GM18520 (cell line): ENCODE data around the gene RAMP2.

Experiments
- ATAC-seq: cut with Tn5 transposase; IDR thresholded peaks from one replicate; pipeline ENCODE4 v1.9.1; 2021; ENCODE audit not compliant: unreplicated experiment

The RAMP2 gene

DNA sequence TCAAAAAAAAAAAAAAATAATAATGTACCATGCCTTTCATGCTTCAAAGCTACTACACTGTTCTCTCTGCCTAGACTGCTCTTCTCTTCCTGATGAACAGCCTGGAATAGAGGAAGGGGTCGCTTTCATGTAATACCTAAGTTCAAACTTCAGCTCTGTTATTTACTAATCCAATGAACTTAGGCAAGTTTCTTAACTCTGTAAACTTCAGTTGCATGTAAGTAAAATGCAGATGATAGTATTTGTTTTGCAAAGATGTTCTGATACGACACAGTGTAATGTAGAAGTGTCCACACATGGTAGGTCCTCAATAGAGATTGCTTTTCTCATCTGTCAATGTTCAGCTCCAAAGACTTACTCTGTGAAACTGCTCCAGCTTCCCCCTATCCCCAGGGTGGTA is 30.9 kb downstream of the RAMP2 start:
- no peak for ATAC-seq

DNA sequence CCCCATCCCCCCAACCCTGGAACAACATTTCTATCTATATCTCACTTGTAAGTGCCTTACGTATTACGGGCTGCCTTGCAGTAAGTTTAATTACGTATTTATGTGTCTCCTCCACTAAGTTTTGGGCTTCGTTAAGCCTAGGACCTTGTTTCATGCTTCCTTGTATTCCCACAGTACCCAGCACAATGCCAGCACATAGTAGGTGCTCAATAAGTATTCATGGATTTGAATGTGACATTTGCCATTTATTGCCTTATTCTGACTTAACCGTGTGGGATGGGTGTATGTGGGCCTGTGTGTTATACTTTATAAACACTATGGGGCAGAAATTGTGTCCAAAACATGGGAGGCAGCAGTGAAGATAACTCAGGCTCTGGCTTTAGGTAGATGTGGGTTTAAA is 31.5 kb downstream of the RAMP2 start:
- no peak for ATAC-seq

DNA sequence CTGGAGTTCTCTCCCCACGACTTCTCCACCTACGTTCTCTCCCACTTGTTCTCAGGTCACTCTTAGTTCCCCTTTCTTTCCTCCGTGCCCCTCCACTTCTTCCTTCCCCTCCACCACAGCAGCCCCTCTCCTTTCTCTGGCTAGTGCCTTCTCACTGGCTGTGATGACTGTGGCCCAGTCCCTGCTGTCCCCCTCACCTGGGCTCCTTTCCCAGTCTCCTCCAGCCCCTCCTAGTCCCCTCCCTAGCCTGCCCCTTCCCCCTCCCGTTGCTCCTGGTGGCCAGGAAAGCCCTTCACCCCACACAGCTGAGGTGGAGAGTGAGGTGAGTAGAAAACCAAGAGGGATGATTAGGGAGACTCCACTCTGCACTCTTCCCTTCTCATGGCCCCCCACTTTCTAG is 34.0 kb downstream of the RAMP2 start:
- no peak for ATAC-seq

DNA sequence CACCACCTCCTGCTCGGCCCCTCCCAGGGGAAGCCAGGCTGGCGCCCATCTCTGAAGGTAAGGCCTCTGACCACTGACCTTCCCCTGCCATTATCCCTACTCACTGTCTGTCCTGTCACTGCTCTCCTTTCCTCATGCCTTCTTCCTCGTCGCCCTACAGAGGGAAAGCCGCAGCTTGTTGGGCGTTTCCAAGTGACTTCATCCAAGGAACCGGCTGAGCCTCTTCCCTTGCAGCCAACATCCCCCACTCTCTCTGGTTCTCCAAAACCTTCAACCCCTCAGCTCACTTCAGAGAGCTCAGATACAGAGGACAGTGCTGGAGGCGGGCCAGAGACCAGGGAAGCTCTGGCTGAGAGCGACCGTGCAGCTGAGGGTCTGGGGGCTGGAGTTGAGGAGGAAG is 34.4 kb downstream of the RAMP2 start:
- no peak for ATAC-seq

DNA sequence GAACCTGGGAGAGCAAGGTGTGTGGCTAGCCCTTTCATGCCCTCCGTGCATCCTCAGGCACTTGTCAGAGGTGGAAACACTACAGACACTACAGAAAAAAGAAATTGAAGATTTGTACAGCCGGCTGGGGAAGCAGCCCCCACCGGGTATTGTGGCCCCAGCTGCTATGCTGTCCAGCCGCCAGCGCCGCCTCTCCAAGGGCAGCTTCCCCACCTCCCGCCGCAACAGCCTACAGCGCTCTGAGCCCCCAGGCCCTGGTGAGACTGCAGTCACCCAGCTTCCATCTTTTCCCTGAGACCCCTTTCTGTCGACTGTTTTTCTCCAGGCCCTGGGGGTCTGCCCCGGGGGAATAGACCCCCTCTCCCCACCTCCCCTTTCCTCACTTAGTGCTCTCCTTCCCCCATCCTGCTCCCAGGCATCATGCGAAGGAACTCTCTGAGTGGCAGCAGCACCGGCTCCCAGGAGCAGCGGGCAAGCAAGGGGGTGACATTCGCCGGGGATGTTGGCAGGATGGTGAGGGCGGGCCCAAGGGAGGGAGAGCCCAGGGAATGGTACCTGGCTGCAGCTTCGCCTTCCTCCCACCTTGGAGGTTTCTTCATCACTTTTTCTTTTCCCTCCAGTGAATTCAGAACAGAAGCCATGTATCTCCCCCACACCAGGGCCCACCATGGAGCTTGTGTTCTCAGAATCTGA is 35.2 kb downstream of the RAMP2 start:
- ATAC-seq, result no peak

DNA sequence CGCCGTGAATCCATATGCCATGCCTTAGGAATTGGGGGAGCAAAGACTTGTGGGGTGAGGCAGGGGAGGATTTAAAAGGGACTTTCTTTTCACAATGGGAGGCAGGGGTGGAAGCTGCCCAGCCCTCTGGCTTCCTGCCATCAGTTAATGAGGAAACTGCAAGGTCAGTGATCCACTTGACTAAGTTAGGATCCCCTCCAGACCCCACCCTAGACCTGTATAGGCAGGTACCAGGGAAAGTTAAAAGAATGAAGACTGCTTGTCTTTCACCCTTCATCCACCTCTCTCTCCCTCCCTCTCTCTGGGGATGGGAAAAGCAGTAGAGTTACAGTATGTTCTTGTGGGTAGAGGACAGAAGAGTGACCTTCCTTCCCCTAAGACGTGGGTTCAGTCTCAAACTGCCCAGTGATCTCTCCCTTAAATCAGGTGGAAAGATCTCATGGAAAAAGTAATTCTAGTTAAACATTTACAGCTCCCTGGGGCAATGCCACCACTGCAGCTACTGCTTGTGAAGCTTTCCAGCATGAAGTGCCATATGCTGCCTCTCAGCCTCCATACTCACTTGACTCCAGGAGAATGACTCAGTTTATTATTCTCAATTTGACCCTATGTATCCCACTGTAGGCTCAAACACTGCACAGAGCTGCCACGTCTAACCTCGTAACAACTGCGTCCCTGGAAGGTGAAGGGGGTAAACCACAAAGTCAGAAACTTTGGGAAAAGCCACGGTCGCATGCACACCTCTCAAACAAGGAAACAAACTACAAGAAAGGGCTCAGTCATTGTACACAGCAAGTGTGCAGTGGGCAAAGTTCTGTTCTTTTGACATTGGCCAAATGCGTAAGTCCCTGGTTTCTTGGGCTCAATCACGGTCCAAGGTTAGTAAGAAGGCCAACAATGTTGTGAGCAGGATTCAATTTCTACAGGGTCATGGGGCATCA is 36.3 kb downstream of the RAMP2 start:
- ATAC-seq, result no peak

DNA sequence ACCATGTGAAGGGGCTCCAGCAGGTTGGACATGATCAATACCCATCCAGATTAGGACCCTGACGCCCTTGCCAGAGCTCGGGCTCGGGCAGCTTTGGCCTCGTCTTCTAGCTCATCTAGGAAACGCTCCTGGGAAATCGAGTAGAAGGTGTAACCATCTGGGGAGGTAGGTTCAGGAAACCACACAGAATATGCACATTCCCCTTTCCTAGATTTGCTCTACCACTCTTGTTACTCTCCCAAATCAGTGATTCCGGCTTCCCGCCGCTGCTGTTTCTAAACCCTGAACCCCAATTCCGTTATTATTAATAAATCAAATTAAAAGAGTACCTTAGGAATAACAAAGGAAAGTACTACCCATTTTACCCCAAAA is 37.0 kb downstream of the RAMP2 start:
- no peak for ATAC-seq

DNA sequence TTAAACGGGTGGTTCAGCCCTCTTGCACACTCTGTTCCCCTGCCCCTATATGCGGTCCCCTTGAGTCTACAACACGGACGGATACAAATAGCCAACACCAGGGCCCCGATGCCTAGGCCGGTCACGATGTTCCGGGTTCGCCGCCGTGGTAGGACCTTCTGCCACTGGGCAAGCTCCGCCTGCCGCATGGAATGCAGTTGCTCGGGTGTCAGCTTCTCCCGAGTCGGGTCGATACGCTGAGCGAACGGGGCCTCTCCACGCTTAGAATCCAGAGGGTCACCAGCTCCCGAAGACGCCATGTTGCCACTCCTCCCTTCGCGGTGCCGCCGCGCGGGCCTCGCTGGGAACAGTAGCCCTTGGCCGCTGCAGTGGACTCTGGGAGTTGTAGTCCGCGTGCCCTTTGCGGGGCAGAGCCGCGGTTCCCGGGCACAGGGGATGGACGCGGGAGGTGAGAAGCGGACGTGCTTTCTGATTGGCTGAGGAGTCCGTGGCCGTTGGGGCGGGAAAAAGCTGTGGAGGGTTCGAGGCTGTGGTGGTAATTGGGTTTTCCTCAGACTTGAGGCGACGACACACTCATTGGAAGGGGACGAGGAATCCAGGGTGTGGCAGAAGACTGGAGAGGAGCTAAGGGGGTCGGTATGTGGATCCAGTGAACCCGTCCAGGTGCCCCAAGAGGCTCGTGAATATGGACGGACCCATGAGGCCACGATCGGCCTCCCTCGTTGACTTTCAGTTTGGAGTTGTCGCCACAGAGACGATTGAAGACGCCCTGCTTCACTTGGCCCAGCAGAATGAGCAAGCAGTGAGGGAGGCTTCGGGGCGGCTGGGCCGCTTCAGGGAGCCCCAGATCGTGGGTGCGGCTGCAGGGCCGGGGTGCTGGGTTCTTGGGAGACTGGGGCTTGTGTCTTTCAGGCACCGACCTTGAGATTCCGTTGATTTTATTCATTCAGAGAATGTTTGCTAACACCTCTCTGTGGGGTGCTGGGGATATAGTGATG is 37.7 kb downstream of the RAMP2 start, which contains the start of the genes CNTD1 and COA3:
Gene CNTD1, plus strand, starts transcription at position 479 of the 998 bp plus-strand sequence. Its CDS starts 207 bp downstream, at position 686.
Gene COA3, minus strand, starts transcription at position 322 of the 998 bp plus-strand sequence. Its CDS starts 23 bp downstream, at position 299.
- ATAC-seq, result no peak

DNA sequence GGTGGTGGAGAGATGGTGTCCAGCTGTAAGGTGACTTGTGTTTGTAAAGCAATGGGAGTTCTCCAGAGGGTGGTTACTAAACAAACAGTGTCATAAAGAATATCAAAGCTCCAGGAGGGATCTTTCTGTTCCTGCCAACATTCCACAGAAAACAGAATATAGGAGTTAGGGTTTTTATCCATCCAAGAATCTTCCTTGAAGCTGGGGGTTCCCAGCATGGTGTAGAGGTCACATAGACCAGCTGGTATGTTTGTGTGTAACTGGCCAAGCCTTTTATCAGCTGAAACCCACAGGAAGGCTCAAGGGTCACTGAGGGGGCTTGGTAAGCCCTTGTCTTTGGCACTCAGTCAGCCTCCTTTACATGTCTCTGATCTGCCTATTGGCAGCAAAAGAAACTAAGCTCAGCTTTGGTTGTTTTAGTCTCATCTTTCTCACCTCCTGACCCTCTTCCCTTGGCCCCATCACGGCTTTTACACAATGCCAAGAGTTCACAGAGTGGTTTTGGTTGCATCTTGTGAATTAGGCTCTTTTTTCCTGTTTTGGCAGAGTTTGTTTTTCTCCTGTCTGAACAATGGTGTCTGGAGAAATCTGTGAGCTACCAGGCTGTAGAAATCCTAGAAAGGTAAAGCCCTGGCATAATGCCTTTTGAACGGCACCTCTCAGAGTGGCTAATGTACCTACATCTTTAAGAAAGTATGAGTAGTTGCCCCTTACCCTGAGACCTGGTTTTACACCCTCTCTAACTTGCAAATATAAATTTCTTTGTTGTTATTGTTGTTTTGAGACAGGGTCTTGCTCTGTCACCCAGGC is 42.3 kb downstream of the RAMP2 start:
- no peak for ATAC-seq

DNA sequence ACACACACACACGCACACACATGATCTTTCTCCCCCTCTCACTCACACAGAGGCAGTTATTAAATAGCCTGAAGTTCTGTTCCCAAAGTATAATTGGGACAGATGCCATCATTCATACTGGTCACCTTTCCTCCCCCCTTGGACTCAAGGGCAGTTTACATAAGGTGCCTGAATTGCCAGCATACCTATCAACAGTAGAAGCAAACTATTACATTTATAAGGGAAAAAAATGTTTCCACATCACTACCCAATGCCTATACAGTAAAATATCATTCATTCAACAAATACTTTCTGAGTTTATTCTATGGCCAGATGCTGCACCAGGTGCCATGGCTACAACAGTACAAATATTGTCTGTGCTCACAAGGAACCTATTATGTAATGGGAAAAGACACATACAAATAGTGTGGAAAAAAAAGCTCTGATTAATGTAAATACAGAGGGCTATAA is 43.9 kb downstream of the RAMP2 start:
- no peak for ATAC-seq

DNA sequence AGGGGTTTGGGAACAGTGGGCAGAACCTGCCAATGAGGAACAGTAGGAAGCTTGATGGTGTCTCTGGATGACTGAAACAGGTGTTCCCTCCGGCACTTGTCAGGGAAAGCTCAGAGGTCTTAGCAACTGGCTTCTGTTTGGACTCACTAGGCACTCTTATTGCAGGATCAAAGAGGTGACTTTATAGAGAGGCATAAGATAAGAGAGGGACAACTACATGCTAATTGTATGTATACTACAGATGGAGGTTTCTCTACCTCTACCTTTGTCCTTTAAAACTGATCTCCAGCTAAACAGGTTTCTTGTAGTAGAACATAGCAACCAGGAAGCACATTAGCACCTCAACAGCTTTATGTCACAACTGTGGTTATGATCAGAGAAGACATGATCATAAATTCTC is 45.2 kb downstream of the RAMP2 start:
- no peak for ATAC-seq

DNA sequence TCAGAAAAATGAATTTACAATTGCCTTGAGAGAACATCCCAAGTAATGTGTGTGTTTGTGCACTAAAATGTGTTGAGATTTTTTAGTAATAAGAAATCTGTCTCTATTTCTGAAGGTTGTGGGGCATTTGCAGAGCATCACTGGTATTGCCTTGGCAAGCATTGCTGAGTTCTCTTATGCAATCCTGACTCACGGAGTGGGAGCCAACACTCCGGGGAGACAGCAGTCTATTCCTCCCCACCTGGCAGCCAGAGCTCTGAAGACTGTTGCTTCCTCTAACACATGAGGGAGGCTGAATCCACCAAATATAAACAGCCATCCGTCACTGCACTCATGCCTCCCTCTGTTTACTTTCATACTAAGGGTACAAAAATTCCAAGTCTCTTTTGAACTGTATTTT is 48.2 kb downstream of the RAMP2 start:
- ATAC-seq, result no peak
